CD4-positive, alpha-beta memory T cell (primary cell): ENCODE results near the gene TAF6. TPM values are rescaled to one million over a fixed set of nuclear protein-coding genes. Genes with fewer than 3 reads are reported as not detected.
"Not testable (repeated sequence)": the region's sequence is repeated elsewhere in the genome, so short reads cannot be mapped to it uniquely, and the experiment has no call there.

Experiments
- CTCF ChIA-PET: fragments of 350-600 bp; sonication (Branson Sonifier 250); formaldehyde crosslinking; loops from one replicate; lab custom pipeline; 2021; ENCODE audit warnings: inconsistent platforms; ENCODE audit not compliant: partially characterized antibody; lab: Charles Lee
- POLR2A ChIA-PET: fragments of 350-600 bp; sonication (Branson Sonifier 250); formaldehyde crosslinking; loops from one replicate; lab custom pipeline; 2021; ENCODE audit not compliant: partially characterized antibody; lab: Charles Lee
- DNase-seq, 5 donors: peaks; one replicate each; pipeline versions ENCODE4 v3.0.0 to v3.0.0-alpha.2; 2020 to 2022; ENCODE audit warnings: mixed read lengths in 1 of 5
- H3K27ac ChIP-seq: one replicate; pipeline ENCODE4 v1.7.0; 2013; ENCODE audit warnings: low read depth, low read length
- H3K27me3 ChIP-seq: 2 replicates; pipeline ENCODE4 v1.7.0; 2013; ENCODE audit warnings: mild to moderate bottlenecking, low read length, moderate library complexity; ENCODE audit not compliant: insufficient read depth
- H3K36me3 ChIP-seq: 2 replicates; pipeline ENCODE4 v1.7.0; 2013; ENCODE audit warnings: mild to moderate bottlenecking, low read length, moderate library complexity; ENCODE audit not compliant: insufficient read depth
- H3K4me1 ChIP-seq: 2 replicates; pipeline ENCODE4 v1.7.0; 2013; ENCODE audit warnings: mild to moderate bottlenecking, low read length, moderate library complexity; ENCODE audit not compliant: insufficient read depth
- H3K4me3 ChIP-seq, 2 donors: one replicate each; pipeline ENCODE4 v1.7.0; 2013; ENCODE audit warnings: low read length in 2 of 2, mild to moderate bottlenecking in 1 of 2
- H3K9me3 ChIP-seq, 2 donors: one replicate each; pipeline ENCODE4 v1.7.0; 2013; ENCODE audit warnings: low read length in 2 of 2, control low read depth in 1 of 2; ENCODE audit not compliant: control insufficient read depth in 1 of 2
- H3K27ac Mint-ChIP-seq, 7 donors: one replicate each; pipeline ENCODE4 v1.8.0; 2020 to 2021; ENCODE audit warnings: mixed read lengths in 7 of 7, mild to moderate bottlenecking in 6 of 7, inconsistent platforms in 3 of 7, moderate library complexity in 3 of 7
- H3K27me3 Mint-ChIP-seq, 2 donors: one replicate each; pipeline ENCODE4 v1.8.0; 2020 to 2021; ENCODE audit warnings: mixed read lengths in 2 of 2
- H3K36me3 Mint-ChIP-seq, 2 donors: one replicate each; pipeline ENCODE4 v1.8.0; 2020 to 2021; ENCODE audit warnings: mixed read lengths in 2 of 2, inconsistent platforms in 1 of 2, mild to moderate bottlenecking in 1 of 2
- H3K4me1 Mint-ChIP-seq, 4 donors: one replicate each; pipeline ENCODE4 v1.8.0; 2020 to 2021; ENCODE audit warnings: mixed read lengths in 4 of 4, mild to moderate bottlenecking in 1 of 4
- H3K4me3 Mint-ChIP-seq, 8 donors: one replicate each; pipeline ENCODE4 v1.8.0; 2020 to 2021; ENCODE audit warnings: mixed read lengths in 8 of 8, mild to moderate bottlenecking in 7 of 8, moderate library complexity in 6 of 8, inconsistent platforms in 3 of 8
- H3K9me3 Mint-ChIP-seq, 8 donors: one replicate each; pipeline ENCODE4 v1.8.0; 2020 to 2021; ENCODE audit warnings: mixed read lengths in 8 of 8, mild to moderate bottlenecking in 5 of 8, inconsistent platforms in 3 of 8, moderate library complexity in 1 of 8
- intact Hi-C: fragments of 100-400 bp; cut with micrococcal nuclease; formaldehyde crosslinking; loops from one replicate; pipeline ENCODE4 v1.15.1; 2023
- polyA plus RNA-seq, 2 donors: library from polyadenylated mRNA; unstranded; fragments of 300-500 nt; fragmentation: Illumina TruSeq; gene quantifications; one replicate each; pipeline ENCODE4 v1.2.3, GENCODE V29; 2021
- total RNA-seq, 2 experiments: library from RNA; stranded (reverse); gene quantifications; one replicate each; pipeline ENCODE4 v1.2.3, GENCODE V29; 2021

Gene TAF6
- total and polyA plus RNA-seq, 4 experiments from 2014 or later, result 25.3 to 62.2 (median 48.4) TPM

DNA sequence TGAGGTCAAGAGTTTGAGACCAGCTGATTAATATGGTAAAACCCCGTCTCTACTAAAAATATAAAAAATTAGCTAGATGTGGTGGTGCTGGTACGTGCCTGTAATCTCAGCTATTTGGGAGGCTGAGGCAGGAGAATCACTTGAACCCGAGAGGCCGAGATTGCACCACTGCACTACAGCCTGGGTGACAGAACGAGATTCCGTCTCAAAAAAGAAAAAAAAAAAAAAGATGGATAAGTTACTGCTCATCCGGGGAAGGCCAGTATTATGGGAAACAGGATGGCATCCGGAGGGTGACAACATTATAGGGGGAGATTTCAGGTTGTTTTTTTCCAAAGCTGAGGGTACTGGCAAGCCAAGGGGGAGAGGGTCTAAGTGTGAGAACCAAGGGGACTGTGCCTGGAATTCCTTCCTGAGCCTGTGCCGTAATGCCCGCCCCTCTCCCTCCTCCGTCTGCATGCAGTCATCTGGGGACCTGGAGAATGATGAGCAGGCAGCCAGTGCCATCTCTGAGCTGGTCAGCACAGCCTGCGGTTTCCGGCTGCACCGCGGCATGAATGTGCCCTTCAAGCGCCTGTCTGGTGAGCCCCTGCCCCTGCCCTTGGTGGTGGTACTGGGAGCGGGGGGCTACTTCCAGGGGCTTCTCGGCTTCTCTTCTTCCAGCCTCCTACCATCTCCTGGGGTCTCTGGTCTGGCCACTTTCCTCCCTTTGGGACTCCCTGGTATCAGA, 33.9 kb upstream of the TAF6 start:
- Mint-ChIP-seq H3K4me3 (peak overlapping the region in 1 of 8 donors; percentile 15), H3K36me3 (peaks cover 17 to 57% of the 10 kb centered on the region in 2 donors), H3K4me1 (peaks cover 32 to 74% (median 54%) of the 10 kb centered on the region in 4 donors), H3K9me3 (peaks cover 0 to 6% (median 0%) of the 10 kb centered on the region in 8 donors), H3K27me3 (no peaks in the 10 kb centered on the region), H3K27ac (peak overlapping the region in 4 of 7 donors; percentile 61 to 84 (median 68))
- DNase-seq, result no peak
- ChIA-PET POLR2A (interaction anchor here (6.5 kb wide), 1 partner anchor 13 kb away, joined by 95 read pairs; the partner anchor contains the start of gene GAL3ST4), CTCF (no interaction called here)
- Histone ChIP-seq H3K27me3 (no peaks in the 10 kb centered on the region), H3K27ac (no peak overlapping the region), H3K4me3 (no peak overlapping the region), H3K4me1 (peaks cover 70% of the 10 kb centered on the region), H3K9me3 (no peaks in the 10 kb centered on the region), H3K36me3 (peaks cover 36% of the 10 kb centered on the region)
- intact Hi-C loops, result no loop called here

DNA sequence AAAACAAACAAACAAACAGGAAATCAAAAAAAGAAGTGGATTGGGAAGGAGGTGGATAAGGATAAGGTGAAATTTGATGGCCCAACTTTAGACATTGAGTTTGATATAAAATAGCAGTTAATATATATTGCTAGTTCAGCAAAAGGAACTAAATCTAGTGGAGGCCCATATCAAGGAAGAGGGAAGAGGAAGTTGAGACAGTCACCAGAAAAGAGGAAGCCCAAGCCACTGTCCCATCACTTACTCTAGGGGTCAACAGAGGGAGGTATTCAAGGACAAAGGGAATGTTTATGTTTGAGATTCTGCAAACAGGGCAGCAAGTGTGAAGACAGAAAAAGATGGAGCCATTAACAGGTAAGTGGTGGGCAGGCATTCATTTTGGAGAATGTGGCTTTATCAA, 33.2 kb upstream of the TAF6 start:
- DNase-seq, result no peak
- POLR2A ChIA-PET, result interaction anchor here (6.5 kb wide), 1 partner anchor 13 kb away, joined by 95 read pairs; the partner anchor contains the start of gene GAL3ST4
- Histone ChIP-seq H3K9me3 (no peaks in the 10 kb centered on the region), H3K4me3 (no peak overlapping the region), H3K36me3 (peaks cover 36% of the 10 kb centered on the region), H3K4me1 (peaks cover 69% of the 10 kb centered on the region), H3K27me3 (no peaks in the 10 kb centered on the region), H3K27ac (no peak overlapping the region)
- Mint-ChIP-seq H3K36me3 (peaks cover 14 to 53% of the 10 kb centered on the region in 2 donors), H3K4me1 (peaks cover 28 to 72% (median 51%) of the 10 kb centered on the region in 4 donors), H3K27me3 (no peaks in the 10 kb centered on the region), H3K4me3 (peak overlapping the region in 1 of 8 donors; percentile 29), H3K27ac (peak overlapping the region in 6 of 7 donors; percentile 37 to 86 (median 79)), H3K9me3 (peaks cover 0 to 6% (median 0%) of the 10 kb centered on the region in 8 donors)
- CTCF ChIA-PET, result no interaction called here
- intact Hi-C loops, result no loop called here

DNA sequence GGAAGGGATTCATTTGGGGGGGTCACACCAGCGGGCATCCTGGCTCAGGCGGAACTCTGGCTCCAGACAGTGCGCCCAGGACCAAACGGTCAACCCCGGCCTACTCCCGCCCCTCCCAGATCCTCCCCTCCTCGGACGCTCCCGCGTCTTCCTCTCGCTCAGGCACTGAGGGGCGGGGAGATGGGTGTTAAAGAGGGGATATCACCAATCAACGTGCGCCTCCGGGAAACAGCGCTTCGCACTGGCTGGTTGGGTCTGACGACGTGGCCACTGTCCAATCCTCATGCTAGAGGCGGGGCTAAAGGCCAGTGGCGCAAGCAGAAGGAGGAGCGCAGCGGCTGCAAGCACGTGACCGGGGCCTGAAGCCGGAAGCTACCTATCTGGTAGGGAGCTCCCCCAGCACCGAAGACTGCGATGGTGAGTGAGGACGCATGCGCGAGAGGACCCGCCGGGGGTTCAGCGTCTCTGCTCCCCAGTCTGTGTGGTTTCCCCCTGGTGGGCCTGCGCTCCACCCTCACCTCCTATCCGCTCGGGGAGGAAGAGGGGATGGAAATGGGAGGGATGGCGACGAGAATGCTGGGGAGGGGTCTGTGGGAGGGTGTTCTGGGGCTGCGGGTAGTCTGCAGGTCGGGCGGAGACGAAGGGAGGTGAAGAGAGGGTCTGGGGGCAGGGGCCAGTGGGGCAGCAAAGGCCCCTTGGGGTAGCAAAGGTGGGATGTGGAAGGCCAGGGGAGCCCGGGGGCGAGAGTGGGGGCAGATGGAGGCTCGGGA, 29.6 kb upstream of the TAF6 start, which contains the start of gene LAMTOR4:
Gene LAMTOR4, plus strand, starts transcription at position 360 of the 770 bp plus-strand sequence. Its CDS starts 55 bp downstream, at position 415.
- Histone ChIP-seq H3K4me3 (peak within 1 kb of the TSS; percentile 83 to 93), H3K36me3 (peaks cover 16% of the 10 kb centered on the region), H3K4me1 (peaks cover 45% of the 10 kb centered on the region), H3K27ac (peak within 1 kb of the TSS; percentile 92), H3K9me3 (no peaks in the 10 kb centered on the region), H3K27me3 (no peaks in the 10 kb centered on the region)
- intact Hi-C loops, result loop anchor here (1.0 to 2.0 kb wide), 7 partner anchors 10 to 280 kb away; partner anchors contain the start of genes GPC2, STAG3, TRAPPC14 and ZCWPW1
- DNase-seq, result peak; percentile 94 to 99 (median 99)
- POLR2A ChIA-PET, result interaction anchor here (0.6 to 6.5 kb wide), 26 partner anchors 8 to 287 kb away, joined by 3 to 95 read pairs (median 4); partner anchors contain the start of genes AP4M1, GAL3ST4, GPC2 and MBLAC1
- no peaks in the 10 kb centered on the region for H3K27me3 Mint-ChIP-seq
- H3K36me3 Mint-ChIP-seq, result peaks cover 13 to 28% of the 10 kb centered on the region in 2 donors
- H3K4me3 Mint-ChIP-seq, result peak within 1 kb of the TSS; percentile 88 to 99 (median 94)
- peaks cover 0 to 6% (median 0%) of the 10 kb centered on the region in 8 donors for H3K9me3 Mint-ChIP-seq
- H3K4me1 Mint-ChIP-seq, result peaks cover 18 to 45% (median 31%) of the 10 kb centered on the region in 4 donors
- H3K27ac Mint-ChIP-seq, result peak within 1 kb of the TSS; percentile 95 to 99 (median 97)
- CTCF ChIA-PET, result interaction anchor here (0.6 to 3.1 kb wide), 10 partner anchors 9 to 69 kb away, joined by 3 to 22 read pairs (median 5); partner anchors contain the start of gene TRAPPC14

DNA sequence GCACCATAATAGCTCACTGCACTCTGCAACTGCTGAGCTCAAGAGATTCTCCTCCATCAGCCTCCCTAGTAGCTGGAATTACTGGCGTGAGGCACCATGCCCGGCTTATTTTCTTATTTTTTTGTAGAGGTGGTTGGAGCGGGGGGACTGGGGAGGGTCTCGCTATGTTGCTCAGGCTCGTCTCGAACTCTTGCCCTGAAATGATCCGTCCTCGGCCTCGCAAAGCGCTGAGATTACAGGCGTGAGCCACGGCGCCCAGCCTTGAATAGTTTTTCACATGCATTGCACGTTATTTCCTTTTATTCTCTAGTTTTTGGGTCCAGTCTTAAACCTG, 29.0 kb upstream of the TAF6 start:
- peak overlapping the region; percentile 88 to 99 (median 94) for H3K4me3 Mint-ChIP-seq
- ChIA-PET CTCF (interaction anchor here (0.7 to 3.1 kb wide), 12 partner anchors 9 to 69 kb away, joined by 3 to 22 read pairs (median 4); partner anchors contain the start of gene TRAPPC14), POLR2A (interaction anchor here (0.6 to 6.5 kb wide), 24 partner anchors 10 to 287 kb away, joined by 3 to 95 read pairs (median 6); partner anchors contain the start of genes AP4M1, GAL3ST4, GPC2 and MBLAC1)
- Histone ChIP-seq H3K27me3 (no peaks in the 10 kb centered on the region), H3K4me1 (peaks cover 40% of the 10 kb centered on the region), H3K9me3 (no peaks in the 10 kb centered on the region), H3K4me3 (peak overlapping the region; percentile 70 to 83), H3K27ac (peak overlapping the region; percentile 92), H3K36me3 (peaks cover 11% of the 10 kb centered on the region)
- no peak for DNase-seq
- H3K27ac Mint-ChIP-seq, result peak overlapping the region; percentile 95 to 99 (median 97)
- peaks cover 18 to 40% (median 29%) of the 10 kb centered on the region in 4 donors for H3K4me1 Mint-ChIP-seq
- H3K27me3 Mint-ChIP-seq, result no peaks in the 10 kb centered on the region
- H3K9me3 Mint-ChIP-seq, result peaks cover 0 to 6% (median 0%) of the 10 kb centered on the region in 8 donors
- peaks cover 13 to 23% of the 10 kb centered on the region in 2 donors for H3K36me3 Mint-ChIP-seq
- intact Hi-C loops, result loop anchor here (1.0 to 2.0 kb wide), 7 partner anchors 10 to 280 kb away; partner anchors contain the start of genes GPC2, STAG3, TRAPPC14 and ZCWPW1

DNA sequence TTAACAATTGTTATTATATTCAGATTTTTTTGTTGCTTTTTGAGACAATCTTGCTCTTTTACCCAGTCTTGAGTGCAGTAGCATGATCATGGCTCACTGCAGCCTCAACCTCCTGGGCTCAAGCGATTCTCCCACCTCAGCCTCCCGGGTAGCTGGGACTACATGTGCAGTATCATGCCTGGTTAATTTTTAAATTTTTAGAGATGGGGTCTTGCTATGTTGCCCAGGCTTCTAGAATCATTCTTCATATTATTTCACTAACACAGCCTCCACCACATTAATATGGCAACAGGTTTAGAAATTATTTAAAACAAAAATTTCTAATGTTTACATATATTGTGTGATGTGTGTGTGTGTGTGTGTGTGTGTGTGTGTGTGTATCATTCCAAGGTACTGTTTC, 28.1 kb upstream of the TAF6 start:
- H3K9me3 Mint-ChIP-seq, result peaks cover 0 to 6% (median 0%) of the 10 kb centered on the region in 8 donors
- peaks cover 8 to 15% of the 10 kb centered on the region in 2 donors for H3K36me3 Mint-ChIP-seq
- H3K27me3 Mint-ChIP-seq, result no peaks in the 10 kb centered on the region
- Histone ChIP-seq H3K9me3 (no peaks in the 10 kb centered on the region), H3K4me1 (peaks cover 30% of the 10 kb centered on the region), H3K27me3 (no peaks in the 10 kb centered on the region), H3K36me3 (peaks cover 3% of the 10 kb centered on the region), H3K4me3 (no peak overlapping the region), H3K27ac (no peak overlapping the region)
- H3K4me3 Mint-ChIP-seq, result peak overlapping the region in 2 of 8 donors; percentile 22 to 94
- CTCF ChIA-PET, result interaction anchor here (0.6 to 3.1 kb wide), 8 partner anchors 9 to 70 kb away, joined by 3 to 22 read pairs (median 5); no protein-coding TSS in a partner anchor
- H3K27ac Mint-ChIP-seq, result peak overlapping the region in 2 of 7 donors; percentile 78 to 97
- POLR2A ChIA-PET, result interaction anchor here (0.8 to 6.5 kb wide), 9 partner anchors 12 to 73 kb away, joined by 3 to 95 read pairs (median 21); partner anchors contain the start of genes GAL3ST4, GPC2, MBLAC1 and PVRIG
- peaks cover 13 to 35% (median 22%) of the 10 kb centered on the region in 4 donors for H3K4me1 Mint-ChIP-seq
- intact Hi-C loops, result no loop called here
- no peak for DNase-seq

DNA sequence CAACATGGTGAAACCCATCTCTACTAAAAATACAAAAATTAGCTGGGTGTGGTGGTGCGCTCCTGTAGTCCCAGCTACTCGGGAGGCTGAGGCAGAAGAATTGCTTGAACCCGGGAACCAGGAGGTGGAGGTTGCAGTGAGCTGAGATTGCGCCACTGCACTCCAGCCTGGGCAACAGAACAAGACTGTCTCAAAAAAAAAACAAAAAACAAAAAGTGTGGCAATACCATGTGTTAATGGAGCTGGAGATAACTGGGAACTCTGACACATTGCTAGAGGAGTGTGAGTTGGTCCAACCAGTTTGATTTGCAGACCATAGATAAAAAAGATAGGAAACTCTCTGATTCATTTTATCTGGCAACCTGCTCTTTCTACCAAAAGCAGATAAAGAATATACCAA, 27.2 kb upstream of the TAF6 start:
- Mint-ChIP-seq H3K4me1 (peaks cover 16 to 31% (median 20%) of the 10 kb centered on the region in 4 donors), H3K36me3 (peaks cover 6 to 10% of the 10 kb centered on the region in 2 donors), H3K27ac (peak overlapping the region in 1 of 7 donors; percentile 22)
- H3K27me3 ChIP-seq, H3K27ac ChIP-seq, intact Hi-C loops, H3K9me3 Mint-ChIP-seq, H3K36me3 ChIP-seq, DNase-seq, H3K9me3 ChIP-seq, H3K4me3 Mint-ChIP-seq, H3K4me3 ChIP-seq, H3K27me3 Mint-ChIP-seq: not testable (repeated sequence)
- peaks cover 24% of the 10 kb centered on the region for H3K4me1 ChIP-seq
- ChIA-PET CTCF (interaction anchor here (0.8 to 3.1 kb wide), 5 partner anchors 8 to 71 kb away, joined by 3 to 22 read pairs (median 4); no protein-coding TSS in a partner anchor), POLR2A (interaction anchor here (2.7 to 5.0 kb wide), 3 partner anchors 13 to 74 kb away, joined by 21 to 73 read pairs (median 28); partner anchors contain the start of genes MBLAC1, PVRIG and TRAPPC14)
